Measurements from ENCODE around the gene VLDLR. TPM values are rescaled to one million over a fixed set of nuclear protein-coding genes. Genes with fewer than 3 reads are reported as not detected.

The VLDLR gene
- total RNA-seq, 1 donor from 2014 or later = 16.4 TPM

DNA sequence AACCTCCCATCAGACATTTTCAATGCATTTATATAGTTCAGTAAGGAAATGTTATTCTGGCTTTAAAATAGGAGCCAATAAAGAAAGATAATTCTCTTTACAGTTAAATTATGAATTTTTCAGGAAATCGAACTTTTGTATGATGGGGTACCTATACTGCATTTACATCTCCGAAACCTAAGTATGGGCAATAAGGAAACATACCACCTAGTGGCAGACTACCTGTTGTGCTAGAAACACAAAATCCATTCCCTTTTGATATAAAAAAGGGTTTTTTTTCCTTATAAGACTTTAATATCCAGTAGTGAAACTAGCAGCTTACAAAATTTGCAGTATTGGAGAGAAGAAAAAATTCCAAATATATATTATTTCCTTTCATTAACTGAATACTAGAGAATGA lies 21.3 kb upstream of the VLDLR start:
- H3K4me1 ChIP-seq = no peaks in the 10 kb centered on the region
- no peak overlapping the region for H3K4me2 ChIP-seq
- peaks cover 4% of the 10 kb centered on the region for H3K4me1 Mint-ChIP-seq
- no peaks in the 10 kb centered on the region for H3K27me3 ChIP-seq
- H3K9ac ChIP-seq = no peak overlapping the region
- H3K27ac Mint-ChIP-seq = no peak overlapping the region
- no peaks in the 10 kb centered on the region for H3K79me2 ChIP-seq (ENCODE audit: low read depth)
- H3K9me3 Mint-ChIP-seq = no peaks in the 10 kb centered on the region
- no peaks in the 10 kb centered on the region for H4K20me1 ChIP-seq (ENCODE audit: low read depth)
- no peak for DNase-seq (ENCODE audit: low spot score)
- H3K4me3 ChIP-seq = no peak overlapping the region
- TF ChIP-seq CTCF (IDR thresholded peaks at IDR 0.05) = peak; percentile 34
- TF ChIP-seq EZH2 (IDR thresholded peaks at IDR 0.05) = no peak
- peaks cover 2% of the 10 kb centered on the region for H3K27me3 Mint-ChIP-seq (ENCODE audit: insufficient read depth, low read depth)
- no peak overlapping the region for H3K27ac ChIP-seq
- H3K4me3 Mint-ChIP-seq = no peak overlapping the region
- no peaks in the 10 kb centered on the region for H3K36me3 Mint-ChIP-seq
- no peaks in the 10 kb centered on the region for H3F3A ChIP-seq (ENCODE audit: low read depth)
- H3K36me3 ChIP-seq = no peaks in the 10 kb centered on the region
- no peaks in the 10 kb centered on the region for H3K9me3 ChIP-seq (ENCODE audit: low read depth)
- H2AFZ ChIP-seq (replicated peaks) = no peak overlapping the region

GRCh38 chr9:2601785-2602378 lies 19.7 kb upstream of the VLDLR start:
- Mint-ChIP-seq H3K27ac (no peak overlapping the region), H3K4me1 (peaks cover 4% of the 10 kb centered on the region), H3K36me3 (no peaks in the 10 kb centered on the region), H3K9me3 (no peaks in the 10 kb centered on the region), H3K4me3 (no peak overlapping the region), H3K27me3 (ENCODE audit: insufficient read depth, low read depth) (peaks cover 2% of the 10 kb centered on the region)
- H4K20me1 ChIP-seq (ENCODE audit: low read depth) = no peaks in the 10 kb centered on the region
- DNase-seq (ENCODE audit: low spot score) = no peak
- no peaks in the 10 kb centered on the region for H3K9me3 ChIP-seq (ENCODE audit: low read depth)
- no peaks in the 10 kb centered on the region for H3K4me1 ChIP-seq
- H3K27ac ChIP-seq = no peak overlapping the region
- no peak overlapping the region for H3K4me2 ChIP-seq
- H3K4me3 ChIP-seq = no peak overlapping the region
- no peaks in the 10 kb centered on the region for H3F3A ChIP-seq (ENCODE audit: low read depth)
- H2AFZ ChIP-seq (replicated peaks) = no peak overlapping the region
- TF ChIP-seq CTCF (IDR thresholded peaks at IDR 0.05) (no peak), EZH2phosphoT487 (IDR thresholded peaks at IDR 0.05) (no peak), EZH2 (IDR thresholded peaks at IDR 0.05) (no peak)
- no peaks in the 10 kb centered on the region for H3K36me3 ChIP-seq
- H3K9ac ChIP-seq = no peak overlapping the region
- H3K27me3 ChIP-seq = no peaks in the 10 kb centered on the region
- no peaks in the 10 kb centered on the region for H3K79me2 ChIP-seq (ENCODE audit: low read depth)

- no peaks in the 10 kb centered on the region for H3K36me3 ChIP-seq
- no peak overlapping the region for H3K4me2 ChIP-seq
- no peaks in the 10 kb centered on the region for H3K4me1 ChIP-seq
- no peaks in the 10 kb centered on the region for H4K20me1 ChIP-seq (ENCODE audit: low read depth)
- no peak for DNase-seq (ENCODE audit: low spot score)
- Mint-ChIP-seq H3K27me3 (ENCODE audit: insufficient read depth, low read depth) (no peaks in the 10 kb centered on the region), H3K4me3 (no peak overlapping the region), H3K9me3 (no peaks in the 10 kb centered on the region), H3K36me3 (no peaks in the 10 kb centered on the region), H3K4me1 (peaks cover under 1% of the 10 kb centered on the region), H3K27ac (no peak overlapping the region)
- H3K4me3 ChIP-seq = no peak overlapping the region
- H3K27me3 ChIP-seq = no peaks in the 10 kb centered on the region
- H3K79me2 ChIP-seq (ENCODE audit: low read depth) = no peaks in the 10 kb centered on the region
- H3K9ac ChIP-seq = no peak overlapping the region
- no peaks in the 10 kb centered on the region for H3K9me3 ChIP-seq (ENCODE audit: low read depth)
- H2AFZ ChIP-seq (replicated peaks) = no peak overlapping the region
- TF ChIP-seq EZH2phosphoT487 (IDR thresholded peaks at IDR 0.05) (no peak), EZH2 (IDR thresholded peaks at IDR 0.05) (no peak)
- no peak overlapping the region for H3K27ac ChIP-seq
- no peaks in the 10 kb centered on the region for H3F3A ChIP-seq (ENCODE audit: low read depth)
Observed at GRCh38 chr9:2602704-2603116, 18.9 kb upstream of the VLDLR start.

DNA sequence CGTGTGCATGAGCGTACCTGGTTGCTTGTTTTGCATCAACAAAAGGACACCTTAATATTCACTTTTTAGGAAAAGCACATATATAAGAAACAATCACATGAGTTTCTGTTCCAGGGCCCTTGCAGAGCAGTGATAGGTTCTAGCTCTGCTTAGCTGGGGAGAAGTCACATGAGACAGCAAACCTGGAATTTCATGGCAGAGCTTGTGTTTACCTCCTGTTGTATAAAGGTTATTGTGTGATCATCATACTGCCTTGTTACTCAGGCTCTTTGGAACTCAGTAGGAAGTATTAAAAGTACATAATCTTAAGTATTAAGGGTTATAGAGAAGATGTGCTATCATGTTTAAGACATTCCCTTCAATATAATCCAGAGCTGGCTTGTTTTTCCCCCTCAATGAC lies 18.0 kb upstream of the VLDLR start:
- DNase-seq (ENCODE audit: low spot score) = no peak
- H3K4me1 Mint-ChIP-seq = no peaks in the 10 kb centered on the region

More for the DNA sequence above, 18.0 kb upstream of the VLDLR start:
- Histone ChIP-seq H3K79me2 (ENCODE audit: low read depth) (no peaks in the 10 kb centered on the region), H3K36me3 (no peaks in the 10 kb centered on the region), H3K4me3 (no peak overlapping the region), H3K27ac (no peak overlapping the region), H3K4me2 (no peak overlapping the region), H2AFZ (replicated peaks) (no peak overlapping the region), H3K4me1 (no peaks in the 10 kb centered on the region), H3K9ac (no peak overlapping the region), H3K27me3 (no peaks in the 10 kb centered on the region), H3F3A (ENCODE audit: low read depth) (no peaks in the 10 kb centered on the region), H3K9me3 (ENCODE audit: low read depth) (no peaks in the 10 kb centered on the region), H4K20me1 (ENCODE audit: low read depth) (no peaks in the 10 kb centered on the region)
- H3K9me3 Mint-ChIP-seq = no peaks in the 10 kb centered on the region
- no peak overlapping the region for H3K4me3 Mint-ChIP-seq
- H3K27ac Mint-ChIP-seq = no peak overlapping the region
- no peaks in the 10 kb centered on the region for H3K36me3 Mint-ChIP-seq
- no peak for TF ChIP-seq EZH2phosphoT487 (IDR thresholded peaks at IDR 0.05)
- TF ChIP-seq EZH2 (IDR thresholded peaks at IDR 0.05) = no peak
- no peak for TF ChIP-seq CTCF (IDR thresholded peaks at IDR 0.05)
- H3K27me3 Mint-ChIP-seq (ENCODE audit: insufficient read depth, low read depth) = no peaks in the 10 kb centered on the region

Measured in neural progenitor cell (in vitro differentiated cells).